Right kidney (tissue), 1 donor: ENCODE measurements around the gene CEP83.

Experiments
- DNase-seq: peaks from one replicate; pipeline ENCODE4 v3.0.0-alpha.2; 2016

CEP83 gene

GRCh38 chr12:94305130-94305957 lies 154.3 kb downstream of the CEP83 start:
- DNase-seq: no peak

- DNase-seq: no peak
Observed at GRCh38 chr12:94304566-94305061, 155.1 kb downstream of the CEP83 start.

DNA sequence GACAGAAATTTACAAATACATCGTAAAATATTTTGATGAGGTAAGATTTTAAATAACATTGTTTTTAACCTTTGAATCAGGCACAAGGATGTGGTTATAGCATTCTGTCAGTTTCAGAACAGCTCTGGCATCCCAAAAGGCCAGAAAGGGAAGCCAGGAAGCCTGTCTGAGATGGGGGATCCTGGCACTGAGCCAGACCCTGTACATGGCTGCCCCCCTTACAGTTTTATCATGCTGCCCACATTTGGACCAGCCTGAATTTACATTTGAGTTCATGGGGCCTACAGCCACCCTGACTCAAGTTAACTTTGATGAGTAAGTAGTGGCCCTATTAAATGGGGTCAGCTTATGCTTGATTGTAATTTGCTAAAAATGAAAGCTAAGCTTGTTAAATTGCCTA lies 155.7 kb downstream of the CEP83 start:
- DNase-seq: no peak

GRCh38 chr12:94299846-94300245 lies 159.8 kb downstream of the CEP83 start:
- no peak for DNase-seq

- no peak for DNase-seq
Observed at GRCh38 chr12:94297876-94298505, 161.7 kb downstream of the CEP83 start.

DNA sequence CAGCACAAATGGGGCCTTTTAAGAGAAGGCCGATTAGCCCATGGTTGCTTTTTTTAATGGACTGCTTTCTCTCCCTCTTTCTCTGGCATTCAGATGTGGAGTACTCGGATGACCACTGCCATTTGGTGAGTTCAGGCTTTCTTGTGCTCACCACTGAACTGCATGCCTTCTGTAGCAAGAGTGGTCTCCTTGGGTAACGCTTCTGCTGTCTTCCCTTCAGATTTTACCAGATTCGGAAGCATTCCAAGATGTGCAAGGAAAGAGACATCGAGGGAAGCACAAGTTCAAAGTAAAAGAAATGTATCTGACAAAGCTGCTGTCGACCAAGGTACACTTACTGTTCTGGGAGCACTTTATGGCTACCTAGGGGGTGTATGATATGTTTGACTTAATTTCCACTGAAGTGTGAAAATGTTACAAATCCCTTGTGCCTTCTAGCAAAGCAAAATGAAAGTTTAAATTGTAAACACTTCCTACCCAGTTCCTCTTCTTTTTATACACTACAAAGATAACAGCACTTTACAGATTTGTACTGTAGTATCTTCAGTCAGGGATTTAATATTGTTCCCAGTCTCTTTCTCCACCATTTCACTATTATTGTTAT lies 162.5 kb downstream of the CEP83 start:
- DNase-seq: no peak

- no peak for DNase-seq
Observed at GRCh38 chr12:94290353-94290752, 169.3 kb downstream of the CEP83 start.

- DNase-seq: no peak
Observed at GRCh38 chr12:94289461-94290312, 170.0 kb downstream of the CEP83 start.

DNA sequence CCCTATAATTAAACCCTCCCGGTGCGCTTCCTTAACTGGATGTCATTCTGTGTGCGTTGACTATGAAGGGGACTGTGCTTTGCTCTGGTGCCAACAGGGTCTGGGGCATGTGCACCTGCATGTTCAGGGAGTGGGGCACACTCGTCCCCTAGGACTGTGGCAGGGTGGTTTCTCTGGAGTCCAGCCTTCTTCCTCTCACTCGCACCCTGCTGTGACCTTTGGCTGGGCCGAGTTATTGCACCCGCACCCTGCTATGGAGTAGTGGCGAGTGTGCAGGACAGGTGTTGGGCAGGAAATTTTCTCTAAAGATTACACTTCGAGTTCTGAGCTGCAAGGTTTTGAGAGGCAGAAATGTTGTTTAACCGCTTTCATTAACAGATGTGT lies 172.4 kb downstream of the CEP83 start:
- no peak for DNase-seq

DNA sequence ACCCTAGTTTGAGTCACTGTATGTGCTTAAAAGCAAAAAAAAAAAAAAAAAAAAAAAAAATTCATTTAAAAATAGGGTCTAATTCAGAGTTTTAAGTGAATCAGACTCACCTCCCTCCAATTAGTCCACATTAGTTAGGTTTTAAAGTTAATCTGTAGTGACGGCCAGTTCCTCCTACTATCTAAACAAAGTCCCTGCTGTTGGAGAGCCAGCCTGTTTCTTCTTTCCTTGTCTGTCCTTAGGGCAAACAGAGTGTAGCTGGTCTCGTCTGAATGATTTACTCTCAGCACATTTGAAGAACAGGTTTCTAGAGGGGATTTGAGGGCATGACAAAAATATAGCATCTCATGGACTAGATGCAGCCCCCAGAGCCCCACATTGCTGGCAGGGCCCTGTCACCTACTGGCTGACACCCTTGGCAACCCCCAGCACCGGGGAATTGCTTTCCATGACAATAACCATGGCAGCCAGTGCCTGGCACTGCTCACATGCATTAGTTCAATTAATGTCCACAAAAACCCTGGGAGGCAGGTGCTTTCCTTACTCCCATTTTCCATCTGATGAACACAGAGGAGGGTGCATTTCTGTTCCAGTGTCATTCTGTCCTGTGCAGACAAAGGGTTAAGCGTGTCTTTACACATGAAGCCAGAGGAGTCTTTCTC lies 173.0 kb downstream of the CEP83 start:
- no peak for DNase-seq

GRCh38 chr12:94285943-94286582 lies 173.6 kb downstream of the CEP83 start:
- no peak for DNase-seq

GRCh38 chr12:94284859-94285258 lies 174.8 kb downstream of the CEP83 start:
- DNase-seq: no peak

GRCh38 chr12:94284046-94284445 lies 175.6 kb downstream of the CEP83 start:
- DNase-seq: no peak

DNA sequence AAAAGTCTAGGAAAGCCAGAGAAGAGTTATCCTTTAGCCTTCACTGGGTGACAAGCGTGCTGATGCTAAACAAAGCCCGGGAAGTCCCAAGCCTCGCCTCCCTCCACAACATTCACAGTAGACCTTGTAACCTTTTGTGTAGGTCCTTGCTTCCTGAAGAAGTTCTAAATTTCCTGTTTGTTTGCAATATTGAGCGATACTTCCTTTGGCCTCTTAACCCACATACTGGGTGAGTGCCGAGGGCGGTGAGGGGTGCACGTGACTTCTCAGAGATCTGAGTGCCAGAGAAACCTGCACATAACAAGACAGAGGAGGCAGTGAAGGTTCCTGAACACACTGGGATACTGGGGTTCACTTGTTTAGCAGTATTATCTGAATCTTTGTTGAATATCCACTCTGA lies 177.0 kb downstream of the CEP83 start:
- no peak for DNase-seq

GRCh38 chr12:94280063-94280462 lies 179.6 kb downstream of the CEP83 start:
- DNase-seq: no peak

GRCh38 chr12:94277426-94278000 lies 182.2 kb downstream of the CEP83 start:
- DNase-seq: no peak

DNA sequence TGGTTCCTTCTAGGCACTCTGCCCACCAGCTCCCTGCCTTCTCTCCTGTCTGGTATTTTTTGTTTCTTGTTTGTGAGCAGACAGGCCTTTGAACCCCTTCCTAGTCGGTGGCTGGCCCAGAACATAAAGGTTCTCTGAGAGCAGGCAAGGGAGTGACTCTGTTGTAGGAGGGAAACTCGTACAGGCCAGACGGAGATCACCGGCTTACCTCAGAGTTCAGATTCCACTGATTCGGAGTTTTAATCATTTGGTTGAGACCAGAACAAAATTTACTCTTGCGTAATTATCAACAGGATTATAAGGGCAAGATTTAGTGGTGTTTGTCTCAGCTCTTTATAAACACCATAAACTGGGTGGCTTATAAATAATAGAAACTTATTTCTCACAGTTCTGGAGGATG lies 182.9 kb downstream of the CEP83 start:
- no peak for DNase-seq

DNA sequence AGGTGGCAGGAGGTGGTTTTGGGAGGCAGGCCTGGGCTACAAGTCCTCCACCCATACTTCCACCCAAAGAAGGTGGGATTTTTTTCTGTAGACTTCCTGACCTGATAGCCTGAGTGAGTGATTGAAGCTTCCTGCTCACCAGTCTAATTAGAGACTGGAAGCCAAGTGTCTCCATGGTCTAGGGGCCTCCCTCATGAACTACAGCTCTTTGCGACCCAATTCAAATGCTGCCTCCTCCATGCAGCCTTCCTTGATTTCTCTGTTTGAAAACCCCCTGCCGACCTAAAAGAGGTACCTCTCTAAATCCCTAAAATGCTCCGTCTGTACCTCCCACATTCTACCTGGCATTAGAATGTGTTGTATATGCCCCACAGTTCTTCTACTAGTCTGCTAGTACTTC lies 186.4 kb downstream of the CEP83 start:
- no peak for DNase-seq

GRCh38 chr12:94272280-94272679 lies 187.4 kb downstream of the CEP83 start:
- no peak for DNase-seq

DNA sequence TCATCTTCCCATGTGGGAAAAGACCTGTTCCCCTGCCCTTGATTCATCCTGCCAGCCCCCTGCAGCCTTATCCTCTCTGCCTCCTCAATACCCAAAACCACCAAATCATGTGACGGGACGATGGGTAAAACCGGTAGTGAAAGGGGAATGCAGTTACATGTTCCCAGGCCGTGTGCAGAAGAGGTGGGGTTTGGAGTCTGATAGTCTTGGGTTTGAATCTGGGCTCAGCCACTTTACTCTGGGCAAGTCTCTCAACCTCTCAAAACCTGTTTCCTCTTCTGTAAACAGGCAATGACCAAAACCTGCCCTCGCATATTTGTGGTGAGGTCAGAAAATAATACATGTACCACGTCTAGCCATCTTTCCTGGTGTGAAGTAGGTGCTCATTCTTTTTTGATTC lies 188.3 kb downstream of the CEP83 start:
- DNase-seq: no peak
